NCI-H748 (cell line): ENCODE measurements around the gene ITGA1.
"Not testable (repeated sequence)": the region's sequence is repeated elsewhere in the genome, so short reads cannot be mapped to it uniquely, and the experiment has no call there.

Source experiments
- DNase-seq: peaks from one replicate; lab custom pipeline; 2025; ENCODE audit not compliant: unreplicated experiment; lab: John Stamatoyannopoulos, UW

The ITGA1 gene

DNA sequence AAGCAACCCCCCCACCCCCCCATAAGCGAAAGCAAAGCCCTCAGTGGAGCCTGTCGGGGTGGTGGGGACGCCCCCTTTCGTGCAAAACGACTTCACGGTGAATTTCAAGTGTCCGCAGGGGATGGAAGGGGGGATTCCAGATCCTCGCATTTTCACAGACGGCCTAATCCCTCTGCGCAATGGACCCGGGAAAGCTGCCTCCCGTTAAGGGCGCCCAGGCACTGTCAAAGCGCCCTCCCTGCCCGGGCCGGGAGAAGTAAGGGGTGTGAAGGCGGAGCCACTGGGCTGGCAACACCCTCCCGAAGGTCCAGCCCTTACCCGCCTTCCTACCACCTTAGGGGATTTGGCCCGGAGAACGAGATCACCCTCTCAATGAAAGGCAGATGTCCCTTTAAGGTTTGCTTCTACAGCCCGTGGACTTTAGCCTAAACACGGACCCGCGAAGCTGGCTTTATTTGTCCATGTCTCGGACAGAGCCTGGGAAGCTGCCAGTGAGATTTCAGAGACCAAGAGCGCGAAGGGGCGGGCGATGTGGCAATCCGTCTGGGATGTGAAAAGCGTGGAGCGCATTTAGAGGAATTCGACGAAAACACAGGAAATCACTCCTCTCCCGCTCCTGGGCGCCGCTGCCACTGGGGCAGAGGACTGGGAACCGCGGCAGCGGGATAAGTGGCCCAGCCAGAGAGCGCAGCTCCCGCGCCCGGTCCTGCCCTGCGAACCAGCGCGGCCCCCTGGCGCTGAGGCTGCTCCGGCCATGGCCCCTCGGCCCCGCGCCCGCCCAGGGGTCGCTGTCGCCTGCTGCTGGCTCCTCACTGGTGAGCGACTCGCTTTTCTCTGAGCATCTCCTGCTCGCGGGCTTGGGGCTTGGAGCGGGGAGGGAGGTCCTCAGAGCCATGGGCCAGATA, at the start of gene ITGA1, which contains the start of gene PELO:
Gene ITGA1 (plus strand): TSS at position 317 of the 905 bp plus-strand sequence. CDS start 438 bp downstream, at position 755.
Gene PELO (plus strand): TSS at position 317 of the 905 bp plus-strand sequence. CDS start 12,479 bp downstream, outside the sequence.
- peak; percentile 87 for DNase-seq

- DNase-seq = no peak
Observed at GRCh38 chr5:52738095-52738506, 49.6 kb upstream of the ITGA1 start.

GRCh38 chr5:52740007-52740406, 47.7 kb upstream of the ITGA1 start:
- no peak for DNase-seq

- no peak for DNase-seq
Observed at GRCh38 chr5:52743012-52743411, 44.7 kb upstream of the ITGA1 start.

DNA sequence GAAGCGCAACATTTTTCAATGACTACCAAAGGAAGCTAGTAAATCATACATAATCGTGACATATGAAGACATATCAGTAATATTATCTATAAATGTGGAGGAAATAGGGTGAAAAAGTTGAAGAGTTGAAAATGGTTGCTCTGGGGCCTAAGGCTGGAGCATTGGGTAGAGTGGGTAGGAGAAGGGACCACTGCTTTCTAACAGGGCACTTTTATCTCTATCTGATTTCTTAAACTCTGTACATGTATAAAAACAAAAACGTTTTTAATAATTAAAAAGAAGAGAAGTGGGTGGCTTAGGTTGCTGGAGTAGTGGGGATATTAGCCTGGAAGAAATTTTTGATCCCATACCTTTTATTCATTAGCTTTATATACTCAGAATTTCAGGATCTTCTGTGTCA, 44.2 kb upstream of the ITGA1 start:
- no peak for DNase-seq

DNA sequence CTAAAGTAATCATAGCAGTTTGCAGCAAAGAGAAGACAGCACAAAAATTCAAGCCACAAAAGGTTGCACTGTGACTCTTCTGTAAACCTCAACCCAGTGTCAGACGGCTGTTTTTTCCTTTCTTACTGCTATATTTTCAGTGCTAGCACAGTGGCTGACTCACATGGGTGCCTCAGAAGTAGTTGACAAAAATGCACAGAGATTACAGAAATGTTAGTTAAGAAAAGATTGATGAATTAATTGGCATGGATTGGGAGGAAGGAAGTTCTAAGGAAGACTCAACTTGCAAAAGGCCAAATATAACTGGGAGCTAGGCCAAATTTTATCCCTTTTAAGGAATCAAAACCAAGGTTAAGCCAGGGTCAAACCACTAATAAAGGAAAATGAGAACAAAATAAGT, 43.7 kb upstream of the ITGA1 start:
- no peak for DNase-seq

DNA sequence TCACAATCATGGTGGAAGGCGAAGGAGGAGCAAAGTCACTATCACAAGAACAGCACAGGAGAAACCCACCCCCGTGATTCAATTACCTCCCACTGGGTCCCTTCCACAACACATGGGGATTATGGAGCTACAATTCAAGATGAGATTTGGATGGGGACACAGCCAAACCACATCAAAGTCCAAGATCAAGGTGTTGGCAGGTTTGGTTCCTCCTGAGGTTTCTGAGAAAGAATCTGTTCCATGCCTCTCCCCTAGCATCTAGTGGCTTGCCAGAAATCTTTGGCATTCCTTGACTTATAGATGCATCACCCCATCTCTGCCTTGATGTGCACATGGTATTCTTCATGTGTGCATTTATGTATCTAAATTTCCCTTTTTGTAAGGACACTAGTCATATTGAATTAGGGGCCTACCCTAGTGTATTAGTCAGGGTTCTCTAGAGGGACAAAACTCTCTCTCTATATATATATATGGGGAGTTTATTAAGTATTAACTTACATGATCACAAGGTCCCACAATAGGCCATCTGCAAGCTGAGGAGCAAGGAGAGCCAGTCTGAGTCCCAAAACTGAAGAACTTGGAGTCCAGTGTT, 42.8 kb upstream of the ITGA1 start:
- not testable (repeated sequence) for DNase-seq

- no peak for DNase-seq
Observed at GRCh38 chr5:52746539-52746938, 41.2 kb upstream of the ITGA1 start.

DNA sequence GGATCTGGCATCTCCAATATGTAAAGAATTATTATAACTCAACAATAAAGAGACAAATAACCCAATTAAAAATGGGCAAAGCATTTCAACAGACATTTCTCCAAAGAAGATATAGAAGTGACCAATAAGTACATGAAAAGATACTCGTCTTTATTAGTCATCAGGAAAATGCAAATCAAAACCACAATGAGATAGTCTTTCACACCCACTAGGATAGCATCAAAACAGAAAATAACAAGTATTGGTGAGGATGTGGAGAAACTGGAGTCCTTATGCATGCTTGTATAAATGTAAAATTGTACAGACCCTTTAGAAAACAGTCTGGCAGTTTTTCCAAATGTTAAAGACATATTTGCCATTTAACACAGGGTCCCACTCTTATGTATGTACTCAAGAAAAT, 39.1 kb upstream of the ITGA1 start:
- DNase-seq = no peak

DNA sequence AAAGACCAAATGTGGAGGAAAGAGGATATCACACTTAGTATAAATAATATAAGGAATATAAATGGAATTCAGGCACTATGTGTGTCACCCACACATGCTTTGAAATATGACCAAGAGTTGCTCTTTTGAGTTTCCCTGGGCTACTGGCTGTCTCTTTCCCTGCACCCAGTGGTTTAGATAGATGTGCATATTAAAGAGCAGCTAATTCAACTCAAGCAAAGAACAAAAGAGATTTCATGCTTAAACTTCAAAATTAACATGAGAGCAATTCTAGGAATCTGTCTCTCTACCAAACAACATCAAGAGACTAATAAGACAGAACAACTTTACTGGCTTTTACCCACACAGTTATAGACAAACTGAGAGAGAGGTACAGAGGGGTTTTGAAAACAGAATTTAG, 38.0 kb upstream of the ITGA1 start:
- no peak for DNase-seq

GRCh38 chr5:52751137-52751536, 36.6 kb upstream of the ITGA1 start:
- no peak for DNase-seq

DNA sequence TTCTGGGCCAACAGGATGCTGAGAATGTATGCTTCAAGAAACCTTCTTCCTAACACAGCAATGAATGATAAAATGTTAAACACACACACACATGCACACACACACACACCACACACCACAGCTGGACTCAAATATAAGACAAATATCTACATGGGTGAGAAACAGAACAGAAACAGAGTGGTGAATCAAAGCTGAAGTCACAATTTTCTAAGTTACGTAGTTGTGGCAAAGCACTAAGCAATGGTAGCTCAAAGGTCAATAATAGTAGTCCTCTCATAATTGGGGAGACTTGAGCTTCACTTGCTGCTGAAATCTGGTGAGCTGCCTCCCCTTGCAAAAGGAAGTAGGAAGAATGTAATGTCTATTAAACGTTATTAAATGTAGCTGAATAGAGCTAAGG, 33.7 kb upstream of the ITGA1 start:
- DNase-seq = no peak

GRCh38 chr5:52757527-52757926, 30.2 kb upstream of the ITGA1 start:
- DNase-seq = no peak

GRCh38 chr5:52758014-52758413, 29.7 kb upstream of the ITGA1 start:
- no peak for DNase-seq

DNA sequence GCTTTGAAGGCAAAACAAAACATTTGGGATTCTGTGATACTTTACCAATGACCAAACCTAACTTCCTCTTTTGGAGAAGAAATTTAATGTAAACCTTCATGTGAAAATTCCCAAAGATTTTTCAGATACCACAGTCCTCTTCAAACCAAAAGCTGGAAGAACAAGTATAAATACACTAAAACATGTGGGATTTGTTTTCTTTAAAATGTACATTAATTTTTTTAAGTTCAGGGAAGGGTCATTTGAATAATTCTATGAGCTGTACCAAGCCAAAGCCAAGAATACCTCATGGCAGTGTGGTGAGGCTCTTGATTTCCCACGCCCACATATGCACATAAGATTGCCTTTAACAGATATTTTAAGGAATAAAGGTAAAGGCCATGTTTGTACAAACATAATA, 28.4 kb upstream of the ITGA1 start:
- DNase-seq = no peak

DNA sequence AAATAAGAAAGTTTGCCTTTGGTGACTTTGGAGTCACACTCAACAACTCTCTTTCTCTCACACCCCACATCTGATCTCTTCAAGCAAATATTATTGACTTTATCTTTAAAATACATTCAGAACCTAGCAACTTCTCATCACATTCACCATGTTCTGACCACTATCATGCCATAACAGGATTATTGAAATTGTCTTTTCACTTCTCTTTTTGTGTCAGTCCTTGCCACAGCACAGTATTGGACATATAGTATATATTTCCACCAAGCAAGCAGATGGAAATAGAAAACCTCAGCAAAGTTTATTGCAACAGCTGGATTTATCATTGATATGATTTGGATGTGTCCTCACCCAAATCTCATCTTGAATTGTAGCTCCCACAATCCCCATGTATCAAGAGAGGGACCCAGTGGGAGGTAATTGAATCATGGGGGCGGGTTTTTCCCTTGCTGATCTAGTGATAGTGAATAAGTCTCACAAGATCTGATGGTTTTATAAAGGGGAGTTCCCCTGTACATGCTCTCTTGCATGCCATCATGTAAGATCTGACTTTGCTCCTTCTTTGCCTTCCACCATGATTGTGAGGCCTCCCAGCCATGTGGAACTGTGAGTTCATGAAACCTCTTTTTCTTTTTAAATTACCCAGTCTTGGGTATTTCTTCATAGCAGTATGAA, 26.9 kb upstream of the ITGA1 start:
- DNase-seq = no peak

GRCh38 chr5:52767217-52767743, 20.4 kb upstream of the ITGA1 start:
- DNase-seq = no peak

DNA sequence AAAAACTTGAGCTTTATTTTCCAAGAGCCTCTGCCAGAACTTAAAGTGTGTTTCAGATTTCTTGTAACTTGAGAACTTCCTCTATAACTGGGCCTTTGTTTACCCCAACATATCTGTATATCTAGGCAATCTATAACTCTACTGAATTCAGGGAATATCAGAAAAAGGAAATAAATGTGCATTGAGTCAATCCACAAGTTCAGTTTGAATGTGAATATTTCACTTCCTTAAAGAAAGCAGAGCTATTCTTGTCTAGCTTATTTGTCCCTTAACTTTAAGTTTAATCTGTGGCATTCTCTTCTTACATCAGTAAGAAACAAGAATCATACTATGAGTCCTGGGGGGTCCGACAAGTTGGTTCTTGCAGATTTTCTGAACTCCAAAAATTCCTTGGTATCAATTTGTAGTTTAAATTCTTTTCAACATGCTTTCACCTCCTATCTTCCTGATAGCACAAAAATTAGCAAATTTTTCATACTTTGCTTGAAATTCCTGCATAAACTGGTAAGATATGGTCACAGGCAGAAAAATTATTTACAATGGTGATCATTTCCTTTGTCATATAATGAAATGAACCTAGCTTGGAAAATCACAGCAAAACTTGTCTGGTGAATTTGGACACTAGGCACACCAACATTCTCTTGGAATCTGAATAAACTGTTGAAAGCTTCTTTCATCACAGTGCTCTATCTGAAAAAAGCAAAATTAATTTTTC, 19.8 kb upstream of the ITGA1 start:
- no peak for DNase-seq

- DNase-seq = no peak
Observed at GRCh38 chr5:52769061-52769460, 18.7 kb upstream of the ITGA1 start.

DNA sequence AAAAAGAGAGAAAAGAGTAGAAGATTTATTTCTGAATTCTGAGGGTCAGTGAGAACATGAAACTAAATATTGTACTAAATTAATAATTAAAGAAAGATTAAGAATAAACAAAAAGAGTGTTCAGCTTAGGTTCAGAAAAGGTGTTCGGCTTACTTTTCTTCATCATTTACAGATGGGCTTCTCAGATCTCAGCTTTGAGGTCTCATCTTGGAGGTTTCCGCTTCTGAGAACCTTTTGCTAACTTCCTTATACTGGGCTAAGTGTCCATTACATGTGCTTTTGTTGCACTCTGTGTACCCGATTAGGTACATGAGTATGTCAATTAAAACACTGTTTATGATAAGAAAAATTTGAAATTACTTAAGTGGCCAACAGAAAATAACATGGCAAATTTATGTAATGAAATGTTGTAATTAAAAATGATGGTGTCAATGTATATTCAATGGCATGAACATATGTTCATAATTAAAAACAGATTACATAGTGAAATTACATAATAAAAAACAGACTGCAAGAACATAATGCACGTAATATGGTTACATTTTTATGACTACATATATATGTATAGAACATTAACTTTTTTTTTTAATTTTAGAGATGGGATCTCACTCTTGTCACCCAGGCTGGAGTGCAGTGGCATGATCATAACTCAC, 17.3 kb upstream of the ITGA1 start:
- no peak for DNase-seq
